Measurements from ENCODE around the gene GFAP.

Gene GFAP

DNA sequence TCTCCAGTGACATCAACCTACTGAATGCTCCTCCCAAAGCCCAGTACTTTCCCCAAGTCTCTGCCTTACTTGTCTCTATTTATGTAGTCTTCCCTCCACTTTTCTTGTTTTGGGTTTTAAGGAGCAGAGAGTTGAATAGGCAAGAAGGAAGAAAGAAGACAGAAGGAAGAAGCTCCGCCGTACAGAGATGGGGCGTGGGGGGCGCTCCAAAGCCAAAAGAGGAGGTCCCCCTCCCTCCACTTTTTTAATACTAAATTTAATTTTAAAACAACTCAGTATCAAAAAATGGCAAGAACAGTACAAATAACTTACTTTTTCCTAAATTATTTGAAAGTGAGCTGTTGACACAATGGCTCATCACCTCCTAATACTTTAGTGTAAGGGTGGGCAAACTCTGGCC lies 20.7 kb downstream of the GFAP start:
- TF ChIP-seq SUZ12 (IDR thresholded peaks at IDR 0.05) (no peak), FOXK2 (IDR thresholded peaks at IDR 0.05) (no peak), FOXM1 (IDR thresholded peaks at IDR 0.05; ENCODE audit: borderline replicate concordance) (no peak), L3MBTL2 (conservative IDR thresholded peaks at IDR 0.05) (no peak), LEF1 (IDR thresholded peaks at IDR 0.05; ENCODE audit: borderline replicate concordance) (no peak), NFRKB (IDR thresholded peaks at IDR 0.05) (no peak), FOXA1 (IDR thresholded peaks at IDR 0.05) (no peak), ELF4 (IDR thresholded peaks at IDR 0.05) (no peak), HDGF (IDR thresholded peaks at IDR 0.05; ENCODE audit: borderline replicate concordance) (no peak), ARNT (IDR thresholded peaks at IDR 0.05) (no peak), BHLHE40 (IDR thresholded peaks at IDR 0.05; ENCODE audit: borderline replicate concordance) (no peak), SP1 (IDR thresholded peaks at IDR 0.05) (no peak), ZNF384 (IDR thresholded peaks at IDR 0.05) (no peak), TARDBP (IDR thresholded peaks at IDR 0.05) (no peak), CTBP1 (IDR thresholded peaks at IDR 0.05; ENCODE audit: borderline replicate concordance) (no peak)
- TF ChIP-seq, protein P1, sequence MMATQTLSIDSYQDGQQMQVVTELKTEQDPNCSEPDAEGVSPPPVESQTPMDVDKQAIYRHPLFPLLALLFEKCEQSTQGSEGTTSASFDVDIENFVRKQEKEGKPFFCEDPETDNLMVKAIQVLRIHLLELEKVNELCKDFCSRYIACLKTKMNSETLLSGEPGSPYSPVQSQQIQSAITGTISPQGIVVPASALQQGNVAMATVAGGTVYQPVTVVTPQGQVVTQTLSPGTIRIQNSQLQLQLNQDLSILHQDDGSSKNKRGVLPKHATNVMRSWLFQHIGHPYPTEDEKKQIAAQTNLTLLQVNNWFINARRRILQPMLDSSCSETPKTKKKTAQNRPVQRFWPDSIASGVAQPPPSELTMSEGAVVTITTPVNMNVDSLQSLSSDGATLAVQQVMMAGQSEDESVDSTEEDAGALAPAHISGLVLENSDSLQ (IDR thresholded peaks at IDR 0.05) = no peak
- DNase-seq (ENCODE audit: extremely low spot score) = no peak
- CTCF ChIA-PET = interaction anchor here (2.2 kb wide), 1 partner anchor 115 kb away, joined by 5 read pairs; no protein-coding TSS in a partner anchor
- POLR2A ChIA-PET = no interaction called here

DNA sequence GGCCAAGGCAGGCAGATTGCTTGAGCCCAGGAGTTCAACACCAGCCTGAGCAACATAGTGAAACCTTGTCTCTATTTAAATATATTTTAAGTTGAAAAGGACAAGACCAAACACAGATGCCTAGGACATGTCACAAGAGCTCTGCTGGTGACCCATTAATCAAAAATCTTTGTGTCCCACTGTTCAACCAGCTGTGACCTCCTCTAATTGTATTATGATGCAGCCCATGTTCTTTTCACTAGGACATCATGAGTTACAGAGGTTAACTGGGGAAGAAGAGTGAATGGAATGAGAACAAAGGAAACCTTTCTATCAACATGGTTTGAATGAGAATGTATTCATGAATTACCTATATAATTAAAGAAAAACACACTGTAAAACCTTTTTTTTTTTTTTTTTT lies 23.1 kb downstream of the GFAP start:
- TF ChIP-seq CTBP1 (IDR thresholded peaks at IDR 0.05; ENCODE audit: borderline replicate concordance) (no peak), BHLHE40 (IDR thresholded peaks at IDR 0.05; ENCODE audit: borderline replicate concordance) (no peak), ZNF384 (IDR thresholded peaks at IDR 0.05) (no peak), ELF4 (IDR thresholded peaks at IDR 0.05) (no peak), LEF1 (IDR thresholded peaks at IDR 0.05; ENCODE audit: borderline replicate concordance) (no peak), TARDBP (IDR thresholded peaks at IDR 0.05) (no peak), ARNT (IDR thresholded peaks at IDR 0.05) (no peak), SP1 (IDR thresholded peaks at IDR 0.05) (no peak), L3MBTL2 (conservative IDR thresholded peaks at IDR 0.05) (no peak), NFRKB (IDR thresholded peaks at IDR 0.05) (no peak), HDGF (IDR thresholded peaks at IDR 0.05; ENCODE audit: borderline replicate concordance) (no peak), FOXA1 (IDR thresholded peaks at IDR 0.05) (no peak), FOXK2 (IDR thresholded peaks at IDR 0.05) (no peak), FOXM1 (IDR thresholded peaks at IDR 0.05; ENCODE audit: borderline replicate concordance) (no peak), SUZ12 (IDR thresholded peaks at IDR 0.05) (no peak)
- TF ChIP-seq, protein P1 (IDR thresholded peaks at IDR 0.05) = no peak
- ChIA-PET CTCF (no interaction called here), POLR2A (no interaction called here)
- no peak for DNase-seq (ENCODE audit: extremely low spot score)

GRCh38 chr17:44889003-44889402 lies 26.3 kb downstream of the GFAP start:
- ChIA-PET CTCF (no interaction called here), POLR2A (interaction anchor here (1.1 kb wide), 1 partner anchor 10 kb away, joined by 3 read pairs; no protein-coding TSS in a partner anchor)
- DNase-seq (ENCODE audit: extremely low spot score) = no peak
- TF ChIP-seq CTBP1 (IDR thresholded peaks at IDR 0.05; ENCODE audit: borderline replicate concordance) (no peak), TARDBP (IDR thresholded peaks at IDR 0.05) (no peak), LEF1 (IDR thresholded peaks at IDR 0.05; ENCODE audit: borderline replicate concordance) (no peak), NFRKB (IDR thresholded peaks at IDR 0.05) (no peak), FOXK2 (IDR thresholded peaks at IDR 0.05) (no peak), ARNT (IDR thresholded peaks at IDR 0.05) (no peak), SUZ12 (IDR thresholded peaks at IDR 0.05) (no peak), SP1 (IDR thresholded peaks at IDR 0.05) (no peak), ZNF384 (IDR thresholded peaks at IDR 0.05) (no peak), FOXA1 (IDR thresholded peaks at IDR 0.05) (no peak), FOXM1 (IDR thresholded peaks at IDR 0.05; ENCODE audit: borderline replicate concordance) (no peak), HDGF (IDR thresholded peaks at IDR 0.05; ENCODE audit: borderline replicate concordance) (no peak)
- TF ChIP-seq, protein P1 (IDR thresholded peaks at IDR 0.05) = no peak

DNA sequence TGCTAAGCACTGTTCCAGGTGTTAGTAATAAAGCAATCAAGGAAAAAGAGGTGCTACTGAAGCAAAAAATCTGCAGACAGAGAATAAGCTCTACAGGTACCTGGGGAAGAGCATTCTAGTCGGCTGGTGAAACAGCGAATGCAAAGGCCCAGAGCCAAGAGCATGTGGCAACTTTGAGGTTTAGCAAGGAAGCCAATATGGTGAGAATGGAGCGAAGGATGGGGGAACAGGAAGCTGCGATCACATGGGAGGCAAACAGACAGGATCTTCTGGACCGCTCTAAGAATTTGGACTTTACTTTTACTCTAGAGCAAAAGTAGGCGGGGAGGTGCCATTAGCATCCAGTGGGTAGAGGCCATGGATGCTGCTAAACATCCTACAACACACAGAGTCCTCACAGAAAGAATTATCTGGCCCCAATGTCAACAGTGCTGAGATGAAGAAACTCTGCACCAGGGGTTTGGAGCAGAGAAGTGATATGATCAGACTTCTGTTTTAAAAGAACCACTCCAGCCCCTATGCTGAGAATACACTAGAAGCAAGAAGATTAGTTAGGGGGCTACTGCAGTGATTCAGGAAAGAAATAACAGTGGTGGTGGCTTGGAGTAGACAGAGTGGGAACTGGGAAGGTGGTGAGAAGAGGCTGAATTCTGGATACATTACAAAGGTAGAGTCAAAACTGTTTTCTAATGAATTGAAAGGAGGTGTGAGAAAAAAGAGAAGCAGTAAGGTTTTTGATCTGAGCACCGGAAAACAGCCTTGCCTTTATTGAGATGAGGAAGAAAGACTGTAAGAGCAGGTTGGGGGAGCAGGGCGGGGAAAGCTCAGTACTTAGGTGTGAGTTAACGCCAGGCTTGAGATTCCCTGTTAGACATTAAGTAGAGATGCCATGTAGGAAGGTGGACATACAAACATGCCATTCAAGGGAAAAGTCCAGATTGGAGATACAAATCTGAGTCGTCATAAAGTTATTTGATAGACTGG lies 27.0 kb downstream of the GFAP start:
- no peak for DNase-seq (ENCODE audit: extremely low spot score)
- POLR2A ChIA-PET = no interaction called here
- CTCF ChIA-PET = no interaction called here
- TF ChIP-seq NFRKB (IDR thresholded peaks at IDR 0.05) (no peak), TARDBP (IDR thresholded peaks at IDR 0.05) (no peak), ARNT (IDR thresholded peaks at IDR 0.05) (no peak), ELF4 (IDR thresholded peaks at IDR 0.05) (no peak), FOXK2 (IDR thresholded peaks at IDR 0.05) (no peak), SP1 (IDR thresholded peaks at IDR 0.05) (no peak)

DNA sequence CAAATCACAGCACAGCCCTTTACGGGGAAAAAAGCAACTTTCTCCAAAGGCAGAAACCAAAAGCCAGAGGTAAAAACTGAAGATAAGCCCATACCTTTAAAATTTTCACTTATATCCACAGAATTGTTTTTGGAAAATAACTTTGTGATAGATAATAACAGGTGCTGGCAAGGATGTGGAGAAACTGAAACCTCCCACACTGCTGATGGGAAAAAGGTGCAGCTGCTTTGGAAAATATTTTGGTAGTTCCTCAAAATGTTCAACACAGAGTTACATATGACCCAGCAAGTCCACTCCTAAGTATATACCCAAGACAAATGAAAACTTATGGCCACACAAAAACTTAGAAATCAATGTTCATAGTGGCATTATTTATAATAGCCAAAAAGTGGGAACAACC lies 28.3 kb downstream of the GFAP start:
- CTCF ChIA-PET = no interaction called here
- no peak for DNase-seq (ENCODE audit: extremely low spot score)
- TF ChIP-seq FOXK2 (IDR thresholded peaks at IDR 0.05) = no peak
- POLR2A ChIA-PET = no interaction called here

DNA sequence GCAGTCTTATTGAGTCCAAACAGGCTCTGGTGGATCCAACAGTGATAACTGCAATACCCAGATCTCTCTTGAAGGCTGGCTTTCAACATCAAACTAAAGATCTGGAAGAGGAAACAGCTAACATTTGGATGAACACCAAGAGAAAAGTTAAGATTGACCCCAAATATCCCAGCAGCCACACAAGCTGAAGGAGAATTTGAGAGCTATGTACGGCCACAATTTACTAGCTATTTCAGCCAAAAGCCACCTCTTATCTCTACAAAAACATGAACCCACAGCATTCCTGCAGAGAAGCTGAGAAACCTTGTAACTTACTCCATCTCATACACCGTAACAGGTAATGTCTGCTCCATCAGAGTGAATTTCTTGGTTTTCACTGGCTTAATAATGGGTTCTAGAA lies 30.4 kb downstream of the GFAP start:
- POLR2A ChIA-PET = interaction anchor here (0.9 kb wide), 1 partner anchor 11 kb away, joined by 3 read pairs; no protein-coding TSS in a partner anchor
- DNase-seq (ENCODE audit: extremely low spot score) = no peak
- TF ChIP-seq ARNT (IDR thresholded peaks at IDR 0.05) (no peak), FOXA1 (IDR thresholded peaks at IDR 0.05) (no peak), ELF4 (IDR thresholded peaks at IDR 0.05) (no peak), SUZ12 (IDR thresholded peaks at IDR 0.05) (no peak), ZNF384 (IDR thresholded peaks at IDR 0.05) (no peak), TARDBP (IDR thresholded peaks at IDR 0.05) (no peak), BHLHE40 (IDR thresholded peaks at IDR 0.05; ENCODE audit: borderline replicate concordance) (no peak), FOXM1 (IDR thresholded peaks at IDR 0.05; ENCODE audit: borderline replicate concordance) (no peak), LEF1 (IDR thresholded peaks at IDR 0.05; ENCODE audit: borderline replicate concordance) (no peak), CTBP1 (IDR thresholded peaks at IDR 0.05; ENCODE audit: borderline replicate concordance) (no peak), NFRKB (IDR thresholded peaks at IDR 0.05) (no peak), L3MBTL2 (conservative IDR thresholded peaks at IDR 0.05) (no peak), FOXK2 (IDR thresholded peaks at IDR 0.05) (no peak)
- TF ChIP-seq, protein P1 (IDR thresholded peaks at IDR 0.05) = no peak
- CTCF ChIA-PET = interaction anchor here (0.6 to 1.7 kb wide), 2 partner anchors 54 to 106 kb away, joined by 4 to 6 read pairs; no protein-coding TSS in a partner anchor
